Inferior parietal cortex (tissue), 1 donor: ENCODE measurements around the gene MUC4.

ENCODE experiments used
- DNase-seq: peaks from one replicate; pipeline ENCODE4 v3.0.0-alpha.2; 2016; ENCODE audit errors: extremely low spot score

MUC4 gene

DNA sequence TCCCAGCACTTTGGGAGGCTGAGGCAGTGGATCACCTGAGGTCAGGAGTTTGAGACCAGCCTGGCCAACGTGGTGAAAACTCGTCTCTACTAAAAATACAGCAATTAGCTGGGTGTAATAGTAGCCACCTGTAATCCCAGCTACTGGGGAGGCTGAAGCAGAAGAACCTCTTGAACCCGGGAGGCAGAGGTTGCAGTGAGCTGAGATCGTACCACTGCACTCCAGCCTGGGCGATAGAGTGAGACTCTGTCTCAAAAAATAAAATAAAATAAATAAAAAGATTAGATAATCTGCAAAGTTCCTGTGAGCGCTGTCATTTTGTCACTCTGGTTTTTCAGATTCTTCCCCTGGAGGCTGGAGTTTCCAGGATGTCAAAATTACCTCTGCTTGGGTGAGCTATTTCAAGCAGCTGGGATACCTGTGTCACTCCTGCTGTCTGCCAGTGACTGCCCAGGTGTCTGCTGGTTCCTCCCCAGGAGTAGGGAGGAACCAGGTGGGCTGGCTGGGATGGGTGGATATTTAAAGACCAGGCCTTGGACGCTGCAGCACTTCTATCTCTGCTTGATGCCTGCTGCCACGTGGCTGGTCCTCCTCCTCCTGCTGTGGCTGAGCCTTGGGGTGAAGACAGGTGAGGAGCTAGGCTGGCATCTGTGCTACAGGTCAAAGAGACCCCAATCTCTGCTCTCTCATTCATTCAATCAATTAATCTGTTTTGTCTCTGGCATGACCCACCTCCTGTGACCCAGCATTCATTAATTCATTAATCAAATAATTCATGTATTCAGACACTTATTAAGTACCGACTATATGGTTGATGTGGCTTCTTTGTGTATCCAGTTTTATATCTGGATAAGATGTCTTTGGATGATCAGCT, 110.5 kb downstream of the MUC4 start:
- DNase-seq: no peak

- no peak for DNase-seq
Measured at GRCh38 chr3:195700319-195700718, 111.4 kb downstream of the MUC4 start.

- no peak for DNase-seq
Measured at GRCh38 chr3:195699860-195700259, 111.9 kb downstream of the MUC4 start.

- no peak for DNase-seq
Measured at GRCh38 chr3:195699388-195699771, 112.3 kb downstream of the MUC4 start.

GRCh38 chr3:195698647-195699387, 112.9 kb downstream of the MUC4 start:
- DNase-seq: no peak

DNA sequence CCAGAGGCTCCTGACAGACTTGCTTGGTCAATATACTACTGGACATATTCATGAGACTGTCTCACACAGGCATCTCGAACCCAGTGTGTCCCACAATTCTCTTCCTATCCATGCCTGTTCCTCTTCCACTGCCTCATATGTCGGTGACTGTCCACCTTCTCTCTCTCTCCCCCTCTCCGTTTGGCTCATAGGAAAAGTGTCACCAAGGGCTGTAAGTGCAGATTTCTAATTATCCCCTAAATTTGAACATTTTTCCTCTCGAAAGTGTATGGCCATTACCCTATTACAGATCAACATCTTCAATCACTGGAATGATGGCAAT, 113.4 kb downstream of the MUC4 start:
- DNase-seq: no peak

GRCh38 chr3:195697582-195698324, 114.0 kb downstream of the MUC4 start:
- DNase-seq: no peak
